D721Med (cell line): Measurements from ENCODE around the gene MALRD1.

Experiments
- DNase-seq: peaks from one replicate; pipeline ENCODE4 v3.0.0; 2011; ENCODE audit warnings: low spot score; ENCODE audit not compliant: insufficient read length
- FAIRE-seq: peaks from 2 replicates; lab custom pipeline; 2011; peaks lifted over from hg19 to GRCh38; lab: Jason Lieb, UNC
- TF ChIP-seq, protein P1 (sequence below): IDR thresholded peaks from 2 replicates; pipeline ENCODE4 v1.5.1; 2012; ENCODE audit warnings: mild to moderate bottlenecking, control low read depth; ENCODE audit not compliant: insufficient read depth; ENCODE audit errors: missing control alignments

MALRD1 gene

DNA sequence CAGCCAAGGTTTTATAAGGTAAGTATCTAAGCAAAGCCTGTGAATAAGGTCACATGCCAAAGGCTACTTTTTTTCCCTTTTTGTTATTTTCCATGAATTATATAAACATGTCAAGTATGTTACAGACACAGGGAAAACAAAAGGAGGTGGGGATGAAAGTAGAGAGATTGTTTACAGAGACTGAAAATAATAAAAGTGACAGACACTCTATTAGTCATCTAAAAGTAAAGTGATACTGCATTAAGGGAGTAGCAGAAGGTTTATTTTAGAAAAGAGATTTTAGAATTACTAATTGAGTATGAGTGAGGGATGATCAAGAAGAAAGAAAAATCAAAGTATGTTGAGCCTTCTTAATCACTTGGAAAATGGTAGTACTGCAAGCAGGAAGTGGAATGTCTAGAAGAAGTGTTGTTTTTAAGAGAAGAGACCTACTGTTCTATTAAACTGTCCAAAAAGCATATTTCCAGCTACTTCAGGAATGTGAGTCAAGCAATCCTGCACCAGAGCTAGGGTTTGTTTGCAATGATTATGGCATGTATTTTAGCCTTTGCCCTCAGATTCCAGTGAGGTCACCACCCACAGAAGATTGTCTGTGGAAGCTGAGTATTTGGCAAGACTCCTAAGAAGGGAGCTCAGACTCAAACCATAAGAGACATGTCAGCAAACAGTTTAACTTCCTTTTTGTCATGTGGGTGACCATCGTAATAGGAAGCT is 589.7 kb downstream of the MALRD1 start:
- FAIRE-seq: no peak
- TF ChIP-seq, protein P1, sequence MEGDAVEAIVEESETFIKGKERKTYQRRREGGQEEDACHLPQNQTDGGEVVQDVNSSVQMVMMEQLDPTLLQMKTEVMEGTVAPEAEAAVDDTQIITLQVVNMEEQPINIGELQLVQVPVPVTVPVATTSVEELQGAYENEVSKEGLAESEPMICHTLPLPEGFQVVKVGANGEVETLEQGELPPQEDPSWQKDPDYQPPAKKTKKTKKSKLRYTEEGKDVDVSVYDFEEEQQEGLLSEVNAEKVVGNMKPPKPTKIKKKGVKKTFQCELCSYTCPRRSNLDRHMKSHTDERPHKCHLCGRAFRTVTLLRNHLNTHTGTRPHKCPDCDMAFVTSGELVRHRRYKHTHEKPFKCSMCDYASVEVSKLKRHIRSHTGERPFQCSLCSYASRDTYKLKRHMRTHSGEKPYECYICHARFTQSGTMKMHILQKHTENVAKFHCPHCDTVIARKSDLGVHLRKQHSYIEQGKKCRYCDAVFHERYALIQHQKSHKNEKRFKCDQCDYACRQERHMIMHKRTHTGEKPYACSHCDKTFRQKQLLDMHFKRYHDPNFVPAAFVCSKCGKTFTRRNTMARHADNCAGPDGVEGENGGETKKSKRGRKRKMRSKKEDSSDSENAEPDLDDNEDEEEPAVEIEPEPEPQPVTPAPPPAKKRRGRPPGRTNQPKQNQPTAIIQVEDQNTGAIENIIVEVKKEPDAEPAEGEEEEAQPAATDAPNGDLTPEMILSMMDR: no peak

DNA sequence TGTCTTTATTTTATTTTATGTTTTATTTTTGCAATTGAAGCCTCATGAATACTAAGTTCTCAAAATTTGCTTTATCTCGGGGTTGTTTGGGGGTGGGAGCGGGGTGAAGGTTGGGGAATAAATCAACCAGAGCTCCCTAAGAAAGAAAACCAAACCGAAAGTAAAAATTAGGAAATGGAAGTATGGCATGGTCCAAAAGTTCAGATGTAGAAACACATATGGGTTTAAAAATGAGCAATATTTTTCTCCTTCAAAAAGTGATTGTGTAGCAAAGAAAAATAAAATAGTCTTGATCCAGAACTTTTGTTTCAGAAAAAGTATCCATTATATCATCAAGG is 590.3 kb downstream of the MALRD1 start:
- TF ChIP-seq, protein P1: no peak
- DNase-seq (no peak), FAIRE-seq (no peak)

More for the DNA sequence above, 589.7 kb downstream of the MALRD1 start:
- no peak for DNase-seq

DNA sequence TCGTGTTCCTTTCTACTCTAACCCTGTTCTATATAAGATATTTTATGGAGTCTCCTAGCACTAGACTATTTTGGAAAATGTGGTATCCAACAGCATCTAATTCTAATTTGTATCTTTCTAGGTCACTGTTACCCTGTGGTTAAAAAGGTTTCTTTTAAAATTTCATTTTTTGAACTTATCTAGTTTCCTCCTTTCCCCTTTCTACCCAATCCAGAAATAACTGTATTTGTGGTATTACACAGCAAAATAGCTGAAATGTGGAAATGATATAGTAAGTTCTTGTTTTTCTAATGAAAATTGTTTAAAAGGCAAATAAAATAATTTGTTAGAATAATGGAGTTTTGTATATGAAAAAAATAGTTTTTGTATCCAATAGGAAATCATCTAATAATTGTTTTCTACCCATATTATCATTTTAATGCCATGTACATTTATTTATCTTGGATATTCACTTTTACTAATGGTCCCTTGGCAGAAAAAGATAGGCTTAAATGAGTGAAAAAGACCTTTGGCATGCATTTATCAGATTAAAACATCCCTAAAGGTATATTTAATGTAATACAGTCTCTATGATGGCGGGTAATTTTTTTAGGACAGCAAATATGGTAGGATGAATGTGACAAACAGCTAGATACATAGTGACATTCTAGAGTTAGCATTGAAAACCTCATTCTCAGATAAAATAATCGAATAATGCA is 592.1 kb downstream of the MALRD1 start:
- DNase-seq: no peak
- TF ChIP-seq, protein P1: no peak
- FAIRE-seq: no peak

DNA sequence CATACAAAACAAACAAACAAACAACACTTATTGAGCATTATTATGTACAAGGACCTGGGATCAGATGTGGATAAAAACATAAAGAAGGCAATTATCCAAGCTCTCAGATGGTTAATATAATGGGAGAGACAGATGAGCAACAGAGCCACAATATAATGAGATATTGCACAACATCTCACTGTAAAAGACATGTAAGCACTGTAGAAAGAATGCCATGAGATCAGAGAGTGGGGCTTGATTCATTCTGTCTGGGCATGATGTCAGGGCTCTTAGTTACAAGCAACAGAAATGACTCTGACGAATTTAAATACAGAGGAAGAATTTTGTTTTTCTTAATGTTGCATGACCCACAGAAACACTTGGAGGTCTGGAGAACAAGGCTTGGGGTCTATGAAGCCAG is 602.9 kb downstream of the MALRD1 start:
- FAIRE-seq (no peak), DNase-seq (no peak)
- TF ChIP-seq, protein P1: no peak

DNA sequence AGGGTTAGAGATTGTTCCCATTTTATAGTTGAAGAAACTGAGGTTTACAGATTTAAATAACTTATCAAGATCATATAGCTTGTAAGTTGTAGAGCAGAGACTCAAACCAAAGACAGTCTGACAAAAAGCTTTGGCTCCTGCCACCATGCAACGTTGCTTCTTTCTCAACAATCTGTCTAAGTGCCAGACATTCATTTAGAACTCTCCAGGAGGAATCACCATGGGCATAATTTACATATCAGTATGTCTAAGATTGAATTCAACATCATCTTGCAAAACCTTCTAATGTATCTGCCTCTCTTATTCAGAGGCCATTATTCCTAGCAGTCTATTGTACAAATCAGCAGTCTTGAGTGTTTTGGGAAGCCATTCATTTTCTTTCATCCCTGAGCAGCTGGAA is 604.1 kb downstream of the MALRD1 start:
- no peak for DNase-seq
- no peak for FAIRE-seq
- TF ChIP-seq, protein P1: no peak

DNA sequence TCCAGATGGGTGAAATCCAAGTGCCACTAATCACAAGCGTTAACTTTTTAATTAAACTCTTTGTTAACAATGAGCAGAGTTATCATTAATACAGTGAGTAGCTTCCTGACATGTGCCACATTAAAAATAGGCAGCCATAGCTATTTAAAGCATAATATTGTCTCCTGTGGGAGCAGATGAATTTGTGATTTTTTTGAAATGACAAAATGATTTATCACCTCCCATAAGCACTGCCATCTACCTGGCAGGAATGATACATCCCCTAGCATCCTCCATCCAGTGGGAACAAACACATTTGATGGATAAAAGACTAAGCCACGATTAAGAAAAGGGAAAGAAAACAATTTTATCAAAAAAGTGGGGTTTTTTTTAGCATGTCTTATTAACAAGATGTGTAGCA is 605.3 kb downstream of the MALRD1 start:
- DNase-seq (no peak), FAIRE-seq (no peak)
- TF ChIP-seq, protein P1: no peak

DNA sequence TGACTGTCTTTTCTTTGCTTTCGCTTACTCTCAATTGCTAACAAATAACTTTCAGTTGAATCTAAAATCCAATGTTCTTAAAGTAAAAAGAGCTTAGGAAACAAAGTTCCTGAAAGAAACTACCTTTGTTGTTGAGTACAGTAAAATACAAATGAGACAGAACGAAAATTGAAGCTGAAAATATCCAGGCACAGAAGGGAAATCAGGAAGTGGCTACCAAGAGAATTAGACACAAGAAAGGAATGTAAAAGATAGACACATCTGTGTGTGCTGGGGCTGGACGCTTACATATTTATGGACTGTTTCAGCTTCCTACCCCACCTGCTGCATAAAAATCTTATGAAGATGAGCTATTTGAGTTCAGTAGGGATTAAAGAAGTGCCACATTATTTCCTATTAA is 606.0 kb downstream of the MALRD1 start:
- FAIRE-seq: no peak
- DNase-seq: no peak
- TF ChIP-seq, protein P1: no peak
